ENCODE results near the gene TBX2.

- TF ChIP-seq TAF1 (IDR thresholded peaks at IDR 0.05; ENCODE audit: borderline replicate concordance, low read depth, low read length) (no peak), BCLAF1 (IDR thresholded peaks at IDR 0.05) (no peak), GABPA (IDR thresholded peaks at IDR 0.05; ENCODE audit: low read depth) (no peak)
Observed at GRCh38 chr17:61444075-61444474, 44.4 kb downstream of the TBX2 start.
